ENCODE data around the gene DDX25.

GRCh38 chr11:125929445-125930075, 25.3 kb downstream of the DDX25 start:
- TF ChIP-seq CTCF (conservative IDR thresholded peaks at IDR 0.05; ENCODE audit: low read depth, low read length) = no peak
- TF ChIP-seq EZH2 (IDR thresholded peaks at IDR 0.05; ENCODE audit: borderline replicate concordance, low read depth, low read length, poor library complexity, severe bottlenecking) = no peak

Data from A673 (cell line).